Measurements from ENCODE around the gene PHLDA2.

GRCh38 chr11:2910401-2910955 lies 18.7 kb downstream of the PHLDA2 start:
- no peak for TF ChIP-seq CTCF (IDR thresholded peaks at IDR 0.05)
- TF ChIP-seq POLR2A (IDR thresholded peaks at IDR 0.05): no peak
